K562 (cell line): ENCODE data around the gene PATJ. TPM values are rescaled to one million over a fixed set of nuclear protein-coding genes. Genes with fewer than 3 reads are reported as not detected.

Experiments used
- ATAC-seq: fragments of 200-7000 bp; cut with Tn5 transposase; 3 replicates; pipeline ENCODE4 v1.9.1; 2020; ENCODE audit warnings: moderate library complexity
- BruUV-seq: library from RNA; stranded (reverse); fragments of 400-500 nt; replicated peaks from 2 replicates; lab custom pipeline; 2021; lab: Mats Ljungman, UMichigan
- CTCF ChIA-PET: fragments of 300-600 bp; formaldehyde crosslinking; extraction: SDS; loops from one replicate; lab custom pipeline; 2021; ENCODE audit warnings: low intra/inter-chr PET ratio; lab: Yijun Ruan, JAX
- POLR2A ChIA-PET: fragments of 300-600, 350-650 bp; sonication (Branson Sonifier 250); formaldehyde crosslinking; extraction: SDS; loops from one replicate; lab custom pipeline; 2021; ENCODE audit warnings: antibody characterized with exemption, inconsistent platforms; lab: Yijun Ruan, JAX
- DNase-seq, 4 experiments: peaks; one replicate each; pipeline versions ENCODE4 v3.0.0 to v3.0.0-alpha.2; 2011 to 2018; ENCODE audit warnings: low spot score in 3 of 4, mixed read lengths in 3 of 4; ENCODE audit errors: extremely low read depth in 1 of 4
- FAIRE-seq: peaks from 2 replicates; lab custom pipeline; 2011; peaks lifted over from hg19 to GRCh38; lab: Jason Lieb, UNC
- H2AFZ ChIP-seq: 2 replicates; pipeline ENCODE4 v1.6.0; 2011; ENCODE audit warnings: low read depth, low read length, control low read depth, inconsistent platforms
- H3K27ac ChIP-seq: fragments of 200-600 bp; 3 replicates; pipeline ENCODE4 v1.8.0; 2011; ENCODE audit warnings: low read depth, mild to moderate bottlenecking, control low read depth, inconsistent platforms, low read length, moderate library complexity, mixed read lengths; ENCODE audit errors: extremely low read depth
- H3K27me3 ChIP-seq, 2 experiments: fragments of 300-600 bp in 1 of 2; 2 replicates in 1 of 2; 3 replicates in 1 of 2; pipeline versions ENCODE4 v1.6.0 to v1.8.0; 2011; ENCODE audit warnings: inconsistent platforms in 2 of 2, low read length in 2 of 2, mild to moderate bottlenecking in 1 of 2, mixed read lengths in 1 of 2, moderate library complexity in 1 of 2; ENCODE audit not compliant: control insufficient read depth in 2 of 2, insufficient read depth in 2 of 2
- H3K36me3 ChIP-seq: fragments of 300-600 bp; 3 replicates; pipeline ENCODE4 v1.8.0; 2011; ENCODE audit warnings: mild to moderate bottlenecking, low read length, inconsistent platforms; ENCODE audit not compliant: control insufficient read depth, insufficient read depth
- H3K4me1 ChIP-seq, 2 experiments: fragments of 200-600 bp in 1 of 2; replicated peaks in 1 of 2; 2 replicates in 1 of 2; 3 replicates in 1 of 2; pipeline versions ENCODE4 v1.5.1 to v1.8.0; 2011; ENCODE audit warnings: inconsistent platforms in 2 of 2, low read length in 2 of 2, mild to moderate bottlenecking in 1 of 2, mixed read lengths in 1 of 2, moderate library complexity in 1 of 2; ENCODE audit not compliant: control insufficient read depth in 2 of 2, insufficient read depth in 2 of 2
- H3K4me2 ChIP-seq: 2 replicates; pipeline ENCODE4 v1.6.1; 2011; ENCODE audit warnings: low read length, control low read depth, inconsistent platforms, mixed read lengths; ENCODE audit not compliant: insufficient read depth
- H3K4me3 ChIP-seq: fragments of 200-600 bp; sonication (generic), shearing (Covaris generic); 2 replicates; pipeline ENCODE4 v1.5.1; 2016; ENCODE audit warnings: control low read depth, inconsistent platforms
- H3K79me2 ChIP-seq: fragments of 200-600 bp; 3 replicates; pipeline ENCODE4 v1.8.0; 2011; ENCODE audit warnings: low read length, inconsistent platforms; ENCODE audit not compliant: control insufficient read depth, insufficient read depth
- H3K9ac ChIP-seq, 2 experiments: 2 replicates each; pipeline versions ENCODE4 v1.6.0 to v1.6.1; 2011; ENCODE audit warnings: low read depth in 2 of 2, low read length in 2 of 2, control low read depth in 1 of 2, inconsistent platforms in 1 of 2, mild to moderate bottlenecking in 1 of 2, mixed read lengths in 1 of 2; ENCODE audit not compliant: insufficient read depth in 1 of 2
- H3K9me1 ChIP-seq: one replicate; pipeline ENCODE4 v1.6.0; 2011; ENCODE audit warnings: inconsistent platforms, mild to moderate bottlenecking, low read length, moderate library complexity; ENCODE audit not compliant: control insufficient read depth, insufficient read depth
- H3K9me3 ChIP-seq: replicated peaks from 2 replicates; pipeline ENCODE4 v1.5.1; 2011; ENCODE audit warnings: low read depth, low read length, inconsistent platforms; ENCODE audit not compliant: control insufficient read depth, insufficient read depth
- H4K20me1 ChIP-seq: replicated peaks from 2 replicates; pipeline ENCODE4 v1.6.1; 2011; ENCODE audit warnings: low read length, inconsistent platforms, mixed read lengths; ENCODE audit not compliant: control insufficient read depth, insufficient read depth
- DLX4 ChIP-seq: fragments of 250-450 bp; sonication (Bioruptor Pico); IDR thresholded peaks from 2 replicates; pipeline ENCODE4 v1.6.1; 2021; ENCODE audit warnings: mild to moderate bottlenecking
- JUNB ChIP-seq: fragments of 450-650 bp; formaldehyde crosslinking; conservative IDR thresholded peaks from 2 replicates; pipeline ENCODE4 v1.4.0; 2020; ENCODE audit warnings: mild to moderate bottlenecking
- YBX1 ChIP-seq: fragments of 450-650 bp; IDR thresholded peaks from 2 replicates; pipeline ENCODE4 v1.7.1; 2016; ENCODE audit warnings: mild to moderate bottlenecking
- ZBTB8A ChIP-seq: fragments of 450-650 bp; IDR thresholded peaks from 2 replicates; pipeline ENCODE4 v1.6.1; 2018; ENCODE audit warnings: mild to moderate bottlenecking, moderate library complexity; ENCODE audit not compliant: partially characterized antibody
- ZNF217 ChIP-seq: sonication (generic); formaldehyde crosslinking; IDR thresholded peaks from 2 replicates; pipeline ENCODE4 v1.8.0; 2022; ENCODE audit warnings: mild to moderate bottlenecking, missing genetic modification reagents
- ZNF695 ChIP-seq: fragments of 450-650 bp; formaldehyde crosslinking; IDR thresholded peaks from 2 replicates; pipeline ENCODE4 v1.4.0; 2020; ENCODE audit warnings: mild to moderate bottlenecking, moderate library complexity
- WGBS: fragments of 100-300 bp; shearing (Covaris generic); methylation state at CpG from one replicate; pipeline ENCODE4 v1.1.6; 2016; ENCODE audit warnings: low coverage, mixed read lengths; ENCODE audit not compliant: insufficient coverage; ENCODE audit errors: missing lambda C conversion rate; 5-methylcytosine and 5-hydroxymethylcytosine counted together
- in situ Hi-C: fragments of 300-500 bp; cut with MboI; formaldehyde crosslinking; loops from 4 replicates; pipeline ENCODE4 v1.15.0; 2018; ENCODE audit warnings: inconsistent platforms, mixed read lengths
- intact Hi-C: fragments of 100-400 bp; cut with micrococcal nuclease; formaldehyde crosslinking; loops from 2 replicates; pipeline ENCODE4 v1.14.2; 2022
- polyA plus RNA-seq, 8 experiments: library from polyadenylated mRNA; depleted of rRNA in 4 of 8; stranded (reverse) in 5 of 8; unstranded in 3 of 8; fragments of >200 nt; fragmentation: Nextera tagmentation in 2 of 8; fragmentation: Illumina TruSeq in 1 of 8; extraction: Ambion mirVana in 2 of 8; extraction: Trizol in 1 of 8; gene quantifications; 2 replicates each; pipeline versions ENCODE4 v1.2.1 to v1.2.3, GENCODE V29; 2011 to 2014; ENCODE audit warnings: inconsistent platforms in 1 of 8, missing spikeins in 1 of 8
- total RNA-seq, 7 experiments: library from RNA; depleted of rRNA in 6 of 7; stranded (reverse); fragments of >200 nt in 6 of 7; fragmentation: Illumina TruSeq in 2 of 7; extraction: Trizol in 2 of 7; gene quantifications; 2 replicates each; pipeline versions ENCODE4 v1.2.1 to v1.2.3, GENCODE V29; 2011 to 2021; ENCODE audit warnings: low replicate concordance in 1 of 7
- TF ChIP-seq, protein P1 (sequence below): fragments of 150-350 bp; conservative IDR thresholded peaks from 2 replicates; pipeline ENCODE4 v1.6.1; 2014; ENCODE audit warnings: low read length
- TF ChIP-seq, protein P2 (sequence below): fragments of 150-350 bp; IDR thresholded peaks from 2 replicates; pipeline ENCODE4 v1.6.1; 2014; ENCODE audit warnings: low read depth, mild to moderate bottlenecking, low read length, borderline replicate concordance

The PATJ gene
- total and polyA plus RNA-seq, 9 of the 15 experiments (the other 6 are each of a cell fraction or from before 2014, with no cell fraction given), result 0.22 TPM; not detected in 8

- Histone ChIP-seq H4K20me1 (no peaks in the 10 kb centered on the region), H3K79me2 (no peaks in the 10 kb centered on the region), H3K27me3 (no peaks in the 10 kb centered on the region), H3K9me1 (no peaks in the 10 kb centered on the region), H2AFZ (no peak overlapping the region), H3K27ac (no peak overlapping the region), H3K9me3 (no peaks in the 10 kb centered on the region), H3K9ac (no peak overlapping the region), H3K36me3 (no peaks in the 10 kb centered on the region), H3K4me1 (peaks cover 0 to 3% of the 10 kb centered on the region in 2 experiments; a peak in 1 of 5 replicates), H3K4me3 (no peak overlapping the region), H3K4me2 (no peak overlapping the region)
- ATAC-seq (no peak), FAIRE-seq (no peak), DNase-seq (no peak)
- ChIA-PET CTCF (no interaction called here), POLR2A (no interaction called here)
- BruUV-seq, result no TSS peak
- in situ Hi-C loops, result no loop called here
- intact Hi-C loops, result no loop called here
- 5% methylated on average over 4 of the region's 4 CpGs for WGBS
- TF ChIP-seq ZNF217 (CRISPR knock-in tag), result no peak
- no peak for TF ChIP-seq JUNB (CRISPR knock-in tag)
- TF ChIP-seq, protein P1, sequence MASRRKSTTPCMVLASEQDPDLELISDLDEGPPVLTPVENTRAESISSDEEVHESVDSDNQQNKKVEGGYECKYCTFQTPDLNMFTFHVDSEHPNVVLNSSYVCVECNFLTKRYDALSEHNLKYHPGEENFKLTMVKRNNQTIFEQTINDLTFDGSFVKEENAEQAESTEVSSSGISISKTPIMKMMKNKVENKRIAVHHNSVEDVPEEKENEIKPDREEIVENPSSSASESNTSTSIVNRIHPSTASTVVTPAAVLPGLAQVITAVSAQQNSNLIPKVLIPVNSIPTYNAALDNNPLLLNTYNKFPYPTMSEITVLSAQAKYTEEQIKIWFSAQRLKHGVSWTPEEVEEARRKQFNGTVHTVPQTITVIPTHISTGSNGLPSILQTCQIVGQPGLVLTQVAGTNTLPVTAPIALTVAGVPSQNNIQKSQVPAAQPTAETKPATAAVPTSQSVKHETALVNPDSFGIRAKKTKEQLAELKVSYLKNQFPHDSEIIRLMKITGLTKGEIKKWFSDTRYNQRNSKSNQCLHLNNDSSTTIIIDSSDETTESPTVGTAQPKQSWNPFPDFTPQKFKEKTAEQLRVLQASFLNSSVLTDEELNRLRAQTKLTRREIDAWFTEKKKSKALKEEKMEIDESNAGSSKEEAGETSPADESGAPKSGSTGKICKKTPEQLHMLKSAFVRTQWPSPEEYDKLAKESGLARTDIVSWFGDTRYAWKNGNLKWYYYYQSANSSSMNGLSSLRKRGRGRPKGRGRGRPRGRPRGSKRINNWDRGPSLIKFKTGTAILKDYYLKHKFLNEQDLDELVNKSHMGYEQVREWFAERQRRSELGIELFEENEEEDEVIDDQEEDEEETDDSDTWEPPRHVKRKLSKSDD, result no peak
- TF ChIP-seq ZBTB8A, result no peak
- no peak for TF ChIP-seq DLX4
- no peak for TF ChIP-seq ZNF695 (CRISPR knock-in tag)
- TF ChIP-seq, protein P2, sequence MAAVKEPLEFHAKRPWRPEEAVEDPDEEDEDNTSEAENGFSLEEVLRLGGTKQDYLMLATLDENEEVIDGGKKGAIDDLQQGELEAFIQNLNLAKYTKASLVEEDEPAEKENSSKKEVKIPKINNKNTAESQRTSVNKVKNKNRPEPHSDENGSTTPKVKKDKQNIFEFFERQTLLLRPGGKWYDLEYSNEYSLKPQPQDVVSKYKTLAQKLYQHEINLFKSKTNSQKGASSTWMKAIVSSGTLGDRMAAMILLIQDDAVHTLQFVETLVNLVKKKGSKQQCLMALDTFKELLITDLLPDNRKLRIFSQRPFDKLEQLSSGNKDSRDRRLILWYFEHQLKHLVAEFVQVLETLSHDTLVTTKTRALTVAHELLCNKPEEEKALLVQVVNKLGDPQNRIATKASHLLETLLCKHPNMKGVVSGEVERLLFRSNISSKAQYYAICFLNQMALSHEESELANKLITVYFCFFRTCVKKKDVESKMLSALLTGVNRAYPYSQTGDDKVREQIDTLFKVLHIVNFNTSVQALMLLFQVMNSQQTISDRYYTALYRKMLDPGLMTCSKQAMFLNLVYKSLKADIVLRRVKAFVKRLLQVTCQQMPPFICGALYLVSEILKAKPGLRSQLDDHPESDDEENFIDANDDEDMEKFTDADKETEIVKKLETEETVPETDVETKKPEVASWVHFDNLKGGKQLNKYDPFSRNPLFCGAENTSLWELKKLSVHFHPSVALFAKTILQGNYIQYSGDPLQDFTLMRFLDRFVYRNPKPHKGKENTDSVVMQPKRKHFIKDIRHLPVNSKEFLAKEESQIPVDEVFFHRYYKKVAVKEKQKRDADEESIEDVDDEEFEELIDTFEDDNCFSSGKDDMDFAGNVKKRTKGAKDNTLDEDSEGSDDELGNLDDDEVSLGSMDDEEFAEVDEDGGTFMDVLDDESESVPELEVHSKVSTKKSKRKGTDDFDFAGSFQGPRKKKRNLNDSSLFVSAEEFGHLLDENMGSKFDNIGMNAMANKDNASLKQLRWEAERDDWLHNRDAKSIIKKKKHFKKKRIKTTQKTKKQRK, result no peak
- no peak for TF ChIP-seq YBX1
These were observed 123.5 kb downstream of the PATJ start for GRCh38 chr1:61865646-61866220.
